GM12891 (cell line): ENCODE results near the gene OPN1SW.

Experiments
- PAX5 ChIP-seq: IDR thresholded peaks from 2 replicates; pipeline ENCODE4 v1.6.1; 2011; ENCODE audit warnings: low read length, moderate library complexity, mild to moderate bottlenecking; ENCODE audit not compliant: insufficient read depth, severe bottlenecking
- POLR2A ChIP-seq: IDR thresholded peaks from 2 replicates; pipeline ENCODE4 v1.6.1; 2011; ENCODE audit warnings: low read depth, low read length, control low read depth
- POLR2AphosphoS5 ChIP-seq: IDR thresholded peaks from 2 replicates; pipeline ENCODE4 v1.6.1; 2011; ENCODE audit warnings: low read depth, low read length, control low read depth
- SPI1 ChIP-seq: IDR thresholded peaks from 2 replicates; pipeline ENCODE4 v1.6.1; 2011; ENCODE audit warnings: low read depth, low read length, control low read depth
- TAF1 ChIP-seq: IDR thresholded peaks from 2 replicates; pipeline ENCODE4 v1.6.1; 2011; ENCODE audit warnings: low read depth, low read length, control low read depth

GRCh38 chr7:128752251-128752650 is 23.3 kb downstream of the OPN1SW start:
- TF ChIP-seq TAF1 (no peak), POLR2AphosphoS5 (no peak), POLR2A (no peak), SPI1 (no peak), PAX5 (no peak)
